ENCODE measurements around the gene TCAF1.
"Not testable (repeated sequence)": the region's sequence is repeated elsewhere in the genome, so short reads cannot be mapped to it uniquely, and the experiment has no call there.

The TCAF1 gene

GRCh38 chr7:143884241-143884968, 17.6 kb downstream of the TCAF1 start:
- TF ChIP-seq POLR2AphosphoS5 (IDR thresholded peaks at IDR 0.05; ENCODE audit: borderline replicate concordance, low read depth, low read length) (no peak), EZH2 (IDR thresholded peaks at IDR 0.05) (no peak), FOXP2 (optimal IDR thresholded peaks at IDR 0.05; ENCODE audit: control extremely low read depth, extremely low read length, insufficient read depth) (no peak)
- H3K9ac ChIP-seq (ENCODE audit: insufficient read length), result peak overlapping the region; percentile 52

DNA sequence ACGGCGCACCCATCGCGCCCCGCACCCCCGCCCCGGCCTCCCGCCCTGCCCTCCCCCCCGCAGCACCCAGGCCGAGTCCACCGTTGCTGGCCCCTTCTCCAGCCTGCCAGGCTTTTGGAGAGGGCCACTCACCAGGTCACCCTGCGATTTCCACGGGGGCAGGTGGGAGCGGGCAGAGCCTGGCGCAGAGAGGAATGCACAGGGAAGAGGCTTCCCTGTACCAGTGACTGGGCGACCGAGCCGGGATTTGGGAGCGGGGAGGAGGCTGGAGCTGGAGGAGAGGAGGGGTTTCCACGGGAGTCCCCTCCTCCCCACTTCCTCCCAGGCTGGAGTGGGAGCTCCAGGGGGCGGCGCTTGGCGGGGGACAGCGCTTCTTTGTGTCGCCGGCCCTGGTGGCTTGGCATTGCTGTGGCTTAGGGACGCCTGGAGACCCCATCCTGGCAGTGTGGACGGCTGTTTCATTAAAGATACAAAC, 19.3 kb downstream of the TCAF1 start:
- peak overlapping the region; percentile 80 for H3K9ac ChIP-seq (ENCODE audit: insufficient read length)
- H3K4me3 ChIP-seq, result peak overlapping the region; percentile 78
- no peak for DNase-seq (ENCODE audit: low read depth, low spot score)
- no peaks in the 10 kb centered on the region for H3K9me3 ChIP-seq (ENCODE audit: low read depth, low read length)
- no peaks in the 10 kb centered on the region for H3K36me3 ChIP-seq (ENCODE audit: insufficient read depth, low read length)
- H3K27ac ChIP-seq, result peak overlapping the region; percentile 80; the same call in 1 of the 2 replicates
- TF ChIP-seq FOXP2 (optimal IDR thresholded peaks at IDR 0.05; ENCODE audit: control extremely low read depth, extremely low read length, insufficient read depth) (no peak), POLR2AphosphoS5 (IDR thresholded peaks at IDR 0.05; ENCODE audit: borderline replicate concordance, low read depth, low read length) (peak; percentile 80)

More at GRCh38 chr7:143884241-143884968, 17.6 kb downstream of the TCAF1 start:
- Histone ChIP-seq H3K27ac (no peak overlapping the region), H3K4me3 (peak overlapping the region; percentile 77), H3K36me3 (ENCODE audit: insufficient read depth, low read length) (peaks cover 9% of the 10 kb centered on the region; the same call in 1 of the 2 replicates), H3K9me3 (ENCODE audit: low read depth, low read length) (no peaks in the 10 kb centered on the region)
- no peak for DNase-seq (ENCODE audit: low read depth, low spot score)

DNA sequence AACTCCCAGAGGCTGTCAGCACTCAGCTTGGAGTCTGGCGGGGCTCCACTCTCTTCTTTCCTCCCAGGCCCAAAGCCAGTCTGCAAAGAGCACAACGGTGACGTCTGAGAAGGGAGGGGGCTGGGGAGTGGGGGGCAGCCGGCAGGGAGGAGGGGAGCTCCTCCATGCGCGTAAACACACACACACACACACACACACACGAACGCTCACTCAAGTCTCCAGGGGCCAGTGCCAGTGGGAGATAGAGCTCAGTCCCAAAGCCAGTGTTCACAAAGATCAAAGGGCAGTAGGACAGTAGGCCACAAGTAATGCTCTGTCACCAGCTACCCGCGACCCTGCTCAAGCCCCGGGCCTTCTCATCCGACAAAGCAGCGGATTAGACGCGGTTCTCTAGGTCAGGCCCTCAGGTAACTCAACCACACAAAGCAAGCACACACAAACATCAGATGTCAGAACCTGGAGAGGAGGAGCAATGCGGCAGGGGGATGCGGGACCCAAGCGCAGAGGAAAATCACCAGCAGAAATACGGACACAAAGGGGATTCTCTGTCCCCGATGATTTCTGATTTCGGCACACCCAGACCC, 19.9 kb downstream of the TCAF1 start:
- H3K4me3 ChIP-seq, result peak overlapping the region; percentile 78
- H3K9me3 ChIP-seq (ENCODE audit: low read depth, low read length), result no peaks in the 10 kb centered on the region
- no peaks in the 10 kb centered on the region for H3K36me3 ChIP-seq (ENCODE audit: insufficient read depth, low read length)
- H3K9ac ChIP-seq (ENCODE audit: insufficient read length), result peak overlapping the region; percentile 80
- TF ChIP-seq EZH2 (IDR thresholded peaks at IDR 0.05) (no peak), POLR2AphosphoS5 (IDR thresholded peaks at IDR 0.05; ENCODE audit: borderline replicate concordance, low read depth, low read length) (no peak)
- no peak for DNase-seq (ENCODE audit: low read depth, low spot score)
- no peak overlapping the region for H3K27ac ChIP-seq

- TF ChIP-seq EZH2 (IDR thresholded peaks at IDR 0.05), result no peak
- TF ChIP-seq POLR2AphosphoS5 (IDR thresholded peaks at IDR 0.05; ENCODE audit: borderline replicate concordance, low read depth, low read length), result no peak
- no peak for TF ChIP-seq FOXP2 (optimal IDR thresholded peaks at IDR 0.05; ENCODE audit: control extremely low read depth, extremely low read length, insufficient read depth)
- peaks cover 21% of the 10 kb centered on the region for H3K36me3 ChIP-seq (ENCODE audit: insufficient read depth, low read length)
- no peak overlapping the region for H3K27ac ChIP-seq
- no peak overlapping the region for H3K4me3 ChIP-seq
- H3K9ac ChIP-seq (ENCODE audit: insufficient read length), result no peak overlapping the region
- no peaks in the 10 kb centered on the region for H3K9me3 ChIP-seq (ENCODE audit: low read depth, low read length)
- no peak for DNase-seq (ENCODE audit: low read depth, low spot score)
These were observed 23.1 kb downstream of the TCAF1 start for GRCh38 chr7:143878884-143879283.

GRCh38 chr7:143877098-143877497, 24.9 kb downstream of the TCAF1 start:
- Histone ChIP-seq H3K27ac (no peak overlapping the region), H3K4me3 (no peak overlapping the region), H3K9me3 (ENCODE audit: low read depth, low read length) (no peaks in the 10 kb centered on the region), H3K9ac (ENCODE audit: insufficient read length) (no peak overlapping the region), H3K36me3 (ENCODE audit: insufficient read depth, low read length) (peaks cover 21% of the 10 kb centered on the region)
- no peak for DNase-seq (ENCODE audit: low read depth, low spot score)
- TF ChIP-seq EZH2 (IDR thresholded peaks at IDR 0.05) (no peak), FOXP2 (optimal IDR thresholded peaks at IDR 0.05; ENCODE audit: control extremely low read depth, extremely low read length, insufficient read depth) (no peak), POLR2AphosphoS5 (IDR thresholded peaks at IDR 0.05; ENCODE audit: borderline replicate concordance, low read depth, low read length) (no peak)

DNA sequence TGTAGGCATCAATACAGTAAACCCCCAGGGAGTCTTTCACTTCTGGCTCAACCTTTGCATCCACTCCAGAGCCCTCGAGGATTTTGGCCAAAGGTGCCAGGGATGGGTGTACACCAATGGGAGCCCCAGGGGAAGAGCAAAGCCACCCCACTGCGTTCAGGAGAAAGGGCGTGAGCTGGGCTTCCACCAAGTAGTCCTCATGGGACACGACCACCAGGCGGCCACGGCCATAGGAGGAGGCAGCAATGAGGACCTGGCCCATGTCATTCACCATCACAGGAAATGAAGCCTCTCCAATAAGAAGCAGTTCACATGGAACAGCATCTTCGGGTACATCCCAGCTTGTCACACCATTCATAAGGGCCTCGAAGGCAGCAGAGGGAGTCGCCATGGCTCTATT, 25.8 kb downstream of the TCAF1 start:
- no peak overlapping the region for H3K27ac ChIP-seq
- peaks cover 21% of the 10 kb centered on the region for H3K36me3 ChIP-seq (ENCODE audit: insufficient read depth, low read length)
- H3K9me3 ChIP-seq (ENCODE audit: low read depth, low read length), result no peaks in the 10 kb centered on the region
- no peak for DNase-seq (ENCODE audit: low read depth, low spot score)
- H3K4me3 ChIP-seq, result no peak overlapping the region
- TF ChIP-seq FOXP2 (optimal IDR thresholded peaks at IDR 0.05; ENCODE audit: control extremely low read depth, extremely low read length, insufficient read depth), result no peak
- no peak for TF ChIP-seq EZH2 (IDR thresholded peaks at IDR 0.05)
- no peak for TF ChIP-seq POLR2AphosphoS5 (IDR thresholded peaks at IDR 0.05; ENCODE audit: borderline replicate concordance, low read depth, low read length)
- no peak overlapping the region for H3K9ac ChIP-seq (ENCODE audit: insufficient read length)

DNA sequence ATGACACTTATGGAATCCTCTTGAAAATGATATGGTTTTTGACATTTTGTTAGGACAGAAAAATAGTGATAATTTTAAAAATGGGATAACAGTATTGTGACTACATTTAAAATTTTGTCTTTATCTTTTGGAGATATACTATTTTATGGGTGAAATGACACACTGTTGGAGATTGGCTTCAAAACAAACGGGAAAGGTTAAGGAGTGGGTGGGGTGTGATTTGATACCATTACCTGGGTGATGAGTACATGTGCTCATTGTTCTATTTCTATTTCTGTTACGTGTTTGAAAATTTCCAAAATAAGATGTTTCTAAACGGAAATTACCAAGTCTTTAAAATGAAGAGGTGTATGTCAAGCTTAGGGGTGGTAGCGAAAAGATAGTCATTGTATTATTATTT, 28.7 kb downstream of the TCAF1 start:
- H3K27ac ChIP-seq; H3K4me3 ChIP-seq; H3K9me3 ChIP-seq (ENCODE audit: low read depth, low read length); H3K9ac ChIP-seq (ENCODE audit: insufficient read length); DNase-seq (ENCODE audit: low read depth, low spot score): not testable (repeated sequence)
- peaks cover 21% of the 10 kb centered on the region for H3K36me3 ChIP-seq (ENCODE audit: insufficient read depth, low read length)

DNA sequence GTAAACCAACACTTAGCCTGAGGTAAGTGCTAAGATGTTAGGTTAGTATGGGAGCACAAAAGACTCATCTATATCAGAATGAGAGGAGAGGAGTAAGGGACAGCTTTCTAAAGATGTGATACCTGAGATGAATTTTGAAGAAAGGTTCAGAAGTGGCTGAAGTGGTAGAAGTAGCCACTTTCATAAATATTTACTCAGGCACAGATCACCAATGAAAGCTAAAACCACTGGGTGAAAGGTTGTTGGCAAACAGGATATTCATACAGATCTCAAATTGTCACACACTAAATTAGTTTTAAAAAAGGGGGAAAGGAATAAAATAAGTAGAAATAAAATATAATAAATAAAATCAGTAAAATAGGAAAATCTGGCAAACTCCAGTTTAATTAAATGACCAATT, 30.4 kb downstream of the TCAF1 start:
- H3K27ac ChIP-seq; H3K9ac ChIP-seq (ENCODE audit: insufficient read length); H3K4me3 ChIP-seq; H3K9me3 ChIP-seq (ENCODE audit: low read depth, low read length); DNase-seq (ENCODE audit: low read depth, low spot score): not testable (repeated sequence)
- peaks cover 20% of the 10 kb centered on the region for H3K36me3 ChIP-seq (ENCODE audit: insufficient read depth, low read length)

DNA sequence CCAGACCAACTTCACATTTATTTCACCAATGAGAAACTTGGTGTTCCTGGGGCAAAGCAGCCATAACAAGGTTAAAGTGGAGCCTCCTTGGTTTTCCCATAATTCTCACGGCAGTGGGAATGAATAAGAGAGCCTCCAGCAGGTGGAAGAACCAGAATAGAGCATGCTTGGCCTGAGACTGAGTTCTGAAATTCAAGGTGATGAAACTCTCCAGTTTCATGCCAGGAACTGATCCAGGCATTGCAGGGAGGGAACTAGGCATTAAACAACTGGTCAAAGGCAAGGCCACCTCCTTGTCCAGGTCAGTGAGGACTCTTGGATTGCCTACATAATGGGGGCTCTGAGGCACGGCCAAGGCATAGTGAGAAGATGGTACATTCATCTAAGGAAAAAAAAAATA, 44.0 kb downstream of the TCAF1 start:
- not testable (repeated sequence) for H3K4me3 ChIP-seq; DNase-seq (ENCODE audit: low read depth, low spot score); H3K27ac ChIP-seq; H3K36me3 ChIP-seq (ENCODE audit: insufficient read depth, low read length); H3K9ac ChIP-seq (ENCODE audit: insufficient read length); H3K9me3 ChIP-seq (ENCODE audit: low read depth, low read length)

DNA sequence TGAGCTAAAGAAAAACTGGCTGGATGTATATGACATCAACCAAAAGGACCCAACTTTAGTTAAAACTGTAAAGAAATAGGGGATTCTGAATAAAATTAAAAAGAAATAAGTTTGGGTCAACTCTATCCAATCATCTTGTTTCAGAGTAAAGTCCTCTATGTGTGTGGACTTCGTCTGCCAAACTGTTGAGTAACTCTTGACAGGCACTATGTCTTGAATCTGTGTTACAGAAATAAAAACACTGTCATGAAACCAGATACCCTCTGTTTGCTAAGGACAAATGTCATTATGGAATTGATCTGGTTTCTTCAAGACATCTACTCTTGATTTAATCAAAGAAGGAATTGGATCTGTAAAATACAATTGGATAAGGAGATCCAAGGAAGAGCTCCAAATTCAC, 46.5 kb downstream of the TCAF1 start:
- H3K4me3 ChIP-seq; DNase-seq (ENCODE audit: low read depth, low spot score); H3K9me3 ChIP-seq (ENCODE audit: low read depth, low read length); H3K9ac ChIP-seq (ENCODE audit: insufficient read length); H3K27ac ChIP-seq; H3K36me3 ChIP-seq (ENCODE audit: insufficient read depth, low read length): not testable (repeated sequence)
